Measurements from ENCODE around the gene GALNT2.

GALNT2 gene

GRCh38 chr1:230224101-230224960 lies 157.3 kb downstream of the GALNT2 start:
- Histone ChIP-seq H3K36me3 (ENCODE audit: insufficient read depth, insufficient read length, low read length) (peaks cover 5% of the 10 kb centered on the region), H3K9me3 (ENCODE audit: insufficient read depth, low read length) (no peaks in the 10 kb centered on the region), H3K4me3 (ENCODE audit: insufficient read length, low read depth) (no peak overlapping the region), H3K4me1 (ENCODE audit: insufficient read depth, insufficient read length) (no peaks in the 10 kb centered on the region), H3K9ac (ENCODE audit: insufficient read length, low read depth) (no peak overlapping the region), H3K27me3 (ENCODE audit: insufficient read depth, insufficient read length) (no peaks in the 10 kb centered on the region)
- no peak for DNase-seq (ENCODE audit: low read depth, low spot score)
- TF ChIP-seq YY1 (IDR thresholded peaks at IDR 0.05; ENCODE audit: insufficient read depth, insufficient read length), result no peak
- TF ChIP-seq SUZ12 (IDR thresholded peaks at IDR 0.05; ENCODE audit: extremely low read depth, insufficient read depth, insufficient read length), result no peak
- no peak for TF ChIP-seq ZNF274 (IDR thresholded peaks at IDR 0.05; ENCODE audit: low read depth, low read length)

GRCh38 chr1:230226007-230226800 lies 159.2 kb downstream of the GALNT2 start:
- Histone ChIP-seq H3K9ac (ENCODE audit: insufficient read length, low read depth) (no peak overlapping the region), H3K4me3 (ENCODE audit: insufficient read length, low read depth) (no peak overlapping the region), H3K27me3 (ENCODE audit: insufficient read depth, insufficient read length) (no peaks in the 10 kb centered on the region), H3K9me3 (ENCODE audit: insufficient read depth, low read length) (no peaks in the 10 kb centered on the region), H3K4me1 (ENCODE audit: insufficient read depth, insufficient read length) (no peaks in the 10 kb centered on the region), H3K36me3 (ENCODE audit: insufficient read depth, insufficient read length, low read length) (peaks cover 7% of the 10 kb centered on the region)
- DNase-seq (ENCODE audit: low read depth, low spot score), result no peak
- TF ChIP-seq ZNF274 (IDR thresholded peaks at IDR 0.05; ENCODE audit: low read depth, low read length) (no peak), YY1 (IDR thresholded peaks at IDR 0.05; ENCODE audit: insufficient read depth, insufficient read length) (no peak), SUZ12 (IDR thresholded peaks at IDR 0.05; ENCODE audit: extremely low read depth, insufficient read depth, insufficient read length) (no peak)

DNA sequence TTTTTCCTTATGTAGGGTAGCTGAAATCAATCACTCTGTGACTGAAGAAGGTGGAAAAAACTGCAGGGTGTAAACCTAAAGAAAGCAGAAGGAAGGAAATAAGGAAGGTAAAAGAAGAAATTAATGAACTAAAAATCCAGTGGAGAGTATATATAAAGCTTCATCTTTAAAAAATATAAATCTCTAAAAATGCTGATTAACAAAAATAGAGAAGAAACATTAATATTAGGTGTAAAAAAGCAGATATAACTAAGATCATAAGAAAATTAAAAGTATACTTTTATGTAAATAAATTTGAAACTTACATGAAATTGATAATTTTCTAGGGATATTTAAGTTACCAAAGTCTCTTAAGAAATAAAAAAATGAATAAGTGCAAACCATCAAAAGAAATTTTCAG lies 159.8 kb downstream of the GALNT2 start:
- no peak for DNase-seq (ENCODE audit: low read depth, low spot score)
- no peak overlapping the region for H3K9ac ChIP-seq (ENCODE audit: insufficient read length, low read depth)
- TF ChIP-seq YY1 (IDR thresholded peaks at IDR 0.05; ENCODE audit: insufficient read depth, insufficient read length) (no peak), SUZ12 (IDR thresholded peaks at IDR 0.05; ENCODE audit: extremely low read depth, insufficient read depth, insufficient read length) (no peak), ZNF274 (IDR thresholded peaks at IDR 0.05; ENCODE audit: low read depth, low read length) (no peak)
- no peaks in the 10 kb centered on the region for H3K27me3 ChIP-seq (ENCODE audit: insufficient read depth, insufficient read length)
- H3K9me3 ChIP-seq (ENCODE audit: insufficient read depth, low read length), result no peaks in the 10 kb centered on the region
- H3K36me3 ChIP-seq (ENCODE audit: insufficient read depth, insufficient read length, low read length), result peaks cover 7% of the 10 kb centered on the region
- H3K4me1 ChIP-seq (ENCODE audit: insufficient read depth, insufficient read length), result no peaks in the 10 kb centered on the region
- H3K4me3 ChIP-seq (ENCODE audit: insufficient read length, low read depth), result no peak overlapping the region

DNA sequence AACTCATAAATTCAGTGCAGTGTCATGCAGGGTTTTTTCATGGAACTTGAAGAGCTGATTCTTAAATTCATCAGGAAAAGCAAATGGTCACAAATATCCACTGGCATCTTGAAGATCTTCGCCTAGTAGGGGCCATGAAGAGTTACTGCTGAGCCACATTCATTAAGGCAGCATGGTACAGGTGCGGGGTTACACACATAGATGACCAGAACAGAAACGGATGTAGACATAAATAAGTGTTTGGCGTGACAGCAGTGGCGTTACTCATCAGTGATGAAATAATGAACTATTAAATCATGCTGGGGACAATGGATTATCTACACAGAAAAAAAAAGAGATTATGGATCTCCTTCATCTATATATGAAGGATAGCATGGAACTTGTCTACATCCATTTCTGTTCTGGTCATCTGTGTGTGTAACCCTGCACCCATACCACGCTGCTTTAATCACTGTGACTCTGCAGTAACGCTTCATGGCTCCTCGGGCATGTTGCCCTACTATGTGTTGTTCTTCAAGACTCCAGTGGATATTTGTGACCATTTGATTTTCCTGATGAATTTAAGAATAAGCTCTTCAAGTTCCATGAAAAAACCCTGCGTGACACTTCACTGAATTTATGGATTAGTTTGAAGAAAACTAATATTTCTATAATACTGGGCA lies 161.3 kb downstream of the GALNT2 start:
- Histone ChIP-seq H3K4me1 (ENCODE audit: insufficient read depth, insufficient read length) (peaks cover 2% of the 10 kb centered on the region), H3K9me3 (ENCODE audit: insufficient read depth, low read length) (no peaks in the 10 kb centered on the region), H3K4me3 (ENCODE audit: insufficient read length, low read depth) (no peak overlapping the region), H3K9ac (ENCODE audit: insufficient read length, low read depth) (no peak overlapping the region), H3K36me3 (ENCODE audit: insufficient read depth, insufficient read length, low read length) (peaks cover 7% of the 10 kb centered on the region), H3K27me3 (ENCODE audit: insufficient read depth, insufficient read length) (no peaks in the 10 kb centered on the region)
- no peak for DNase-seq (ENCODE audit: low read depth, low spot score)
- TF ChIP-seq ZNF274 (IDR thresholded peaks at IDR 0.05; ENCODE audit: low read depth, low read length), result no peak
- no peak for TF ChIP-seq YY1 (IDR thresholded peaks at IDR 0.05; ENCODE audit: insufficient read depth, insufficient read length)
- TF ChIP-seq SUZ12 (IDR thresholded peaks at IDR 0.05; ENCODE audit: extremely low read depth, insufficient read depth, insufficient read length), result no peak

DNA sequence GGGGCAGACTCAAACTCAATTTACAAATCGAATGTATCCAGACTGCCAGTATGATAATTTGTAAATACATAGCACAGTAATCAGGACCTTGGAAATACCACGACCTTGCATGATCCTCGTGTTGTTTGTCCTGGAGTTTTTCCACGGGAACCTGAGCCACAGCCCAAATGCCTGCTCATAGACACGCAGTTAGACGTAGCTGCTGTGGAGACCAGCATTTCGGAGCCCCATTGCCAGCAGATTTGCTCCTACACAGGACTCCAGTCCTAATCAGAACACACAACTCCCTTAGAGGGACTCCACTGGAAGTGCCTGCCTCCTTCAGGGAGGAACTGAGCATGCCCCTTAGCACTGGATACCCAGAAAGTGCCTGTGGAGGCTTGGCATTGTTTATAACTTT lies 163.2 kb downstream of the GALNT2 start:
- DNase-seq (ENCODE audit: low read depth, low spot score), result no peak
- Histone ChIP-seq H3K9me3 (ENCODE audit: insufficient read depth, low read length) (no peaks in the 10 kb centered on the region), H3K9ac (ENCODE audit: insufficient read length, low read depth) (no peak overlapping the region), H3K27me3 (ENCODE audit: insufficient read depth, insufficient read length) (no peaks in the 10 kb centered on the region), H3K4me3 (ENCODE audit: insufficient read length, low read depth) (no peak overlapping the region), H3K36me3 (ENCODE audit: insufficient read depth, insufficient read length, low read length) (peaks cover 7% of the 10 kb centered on the region), H3K4me1 (ENCODE audit: insufficient read depth, insufficient read length) (peaks cover 2% of the 10 kb centered on the region)
- no peak for TF ChIP-seq YY1 (IDR thresholded peaks at IDR 0.05; ENCODE audit: insufficient read depth, insufficient read length)
- no peak for TF ChIP-seq SUZ12 (IDR thresholded peaks at IDR 0.05; ENCODE audit: extremely low read depth, insufficient read depth, insufficient read length)
- TF ChIP-seq ZNF274 (IDR thresholded peaks at IDR 0.05; ENCODE audit: low read depth, low read length), result no peak

- Histone ChIP-seq H3K4me1 (ENCODE audit: insufficient read depth, insufficient read length) (peaks cover 2% of the 10 kb centered on the region), H3K4me3 (ENCODE audit: insufficient read length, low read depth) (no peak overlapping the region), H3K27me3 (ENCODE audit: insufficient read depth, insufficient read length) (no peaks in the 10 kb centered on the region), H3K9ac (ENCODE audit: insufficient read length, low read depth) (no peak overlapping the region), H3K9me3 (ENCODE audit: insufficient read depth, low read length) (no peaks in the 10 kb centered on the region), H3K36me3 (ENCODE audit: insufficient read depth, insufficient read length, low read length) (peaks cover 12% of the 10 kb centered on the region)
- TF ChIP-seq ZNF274 (IDR thresholded peaks at IDR 0.05; ENCODE audit: low read depth, low read length), result no peak
- no peak for DNase-seq (ENCODE audit: low read depth, low spot score)
These were observed 164.1 kb downstream of the GALNT2 start for GRCh38 chr1:230230948-230231773.
